Right renal cortex interstitium (tissue), 3 donors: ENCODE measurements around the gene IFT81. TPM values are rescaled to one million over a fixed set of nuclear protein-coding genes. Genes with fewer than 3 reads are reported as not detected.
"Not testable (repeated sequence)": the region's sequence is repeated elsewhere in the genome, so short reads cannot be mapped to it uniquely, and the experiment has no call there.

Experiments
- DNase-seq, 3 donors: peaks; one replicate each; pipeline ENCODE4 v3.0.0-alpha.2; 2013; ENCODE audit warnings: low read depth in 3 of 3, low spot score in 2 of 3
- polyA plus RNA-seq, 3 donors: library from polyadenylated mRNA; unstranded; fragments of 120-200 nt; gene quantifications; one replicate each; pipeline ENCODE4 v1.2.1, GENCODE V29; 2013; ENCODE audit not compliant: insufficient read length in 3 of 3

The IFT81 gene
- polyA plus RNA-seq, result 10 to 100 TPM; 48.9 to 63.1 (median 57.1) TPM

GRCh38 chr12:110124269-110124995, at the start of gene IFT81:
IFT81 (plus strand) TSS chr12:110124357; CDS start chr12:110127381, 3,024 bp downstream.
- DNase-seq, result peak; percentile 74 to 90 (median 89)

GRCh38 chr12:110075880-110076279, 48.3 kb upstream of the IFT81 start:
- no peak for DNase-seq

GRCh38 chr12:110077800-110078199, 46.4 kb upstream of the IFT81 start:
- no peak for DNase-seq

GRCh38 chr12:110079477-110080400, 44.4 kb upstream of the IFT81 start:
- DNase-seq, result no peak

- DNase-seq, result no peak
Observed at GRCh38 chr12:110080410-110080809, 43.7 kb upstream of the IFT81 start.

GRCh38 chr12:110084314-110085015, 39.7 kb upstream of the IFT81 start:
- DNase-seq, result no peak

- DNase-seq, result not testable (repeated sequence)
Observed at GRCh38 chr12:110088216-110088615, 35.9 kb upstream of the IFT81 start.

- no peak for DNase-seq
Observed at GRCh38 chr12:110088936-110089335, 35.2 kb upstream of the IFT81 start.

- no peak for DNase-seq
Observed at GRCh38 chr12:110090266-110091135, 33.7 kb upstream of the IFT81 start.

GRCh38 chr12:110091136-110091711, 32.9 kb upstream of the IFT81 start:
- no peak for DNase-seq

GRCh38 chr12:110093631-110094311, 30.4 kb upstream of the IFT81 start:
- no peak for DNase-seq

GRCh38 chr12:110100315-110100970, 23.7 kb upstream of the IFT81 start:
- DNase-seq, result peak; percentile 56 to 65 (median 62)

GRCh38 chr12:110102255-110102654, 21.9 kb upstream of the IFT81 start:
- no peak for DNase-seq

- DNase-seq, result no peak
Observed at GRCh38 chr12:110104188-110105094, 19.7 kb upstream of the IFT81 start.

GRCh38 chr12:110105159-110105558, 19.0 kb upstream of the IFT81 start:
- DNase-seq, result no peak

- no peak for DNase-seq
Observed at GRCh38 chr12:110105986-110106385, 18.2 kb upstream of the IFT81 start.
